Panc1 (cell line): ENCODE data around the gene ABCC8. TPM values are rescaled to one million over a fixed set of nuclear protein-coding genes. Genes with fewer than 3 reads are reported as not detected.

Experiments used
- ATAC-seq: fragments of 200-7000 bp; cut with Tn5 transposase; 2 replicates; pipeline ENCODE4 v1.9.1; 2020; ENCODE audit warnings: mild to moderate bottlenecking, moderate library complexity
- BruUV-seq: library from RNA; stranded (reverse); fragments of 400-500 nt; replicated peaks from 2 replicates; lab custom pipeline; 2021; lab: Mats Ljungman, UMichigan
- CTCF ChIA-PET: fragments of 300-600 bp; sonication (Branson Sonifier 250); formaldehyde crosslinking; loops from one replicate; lab custom pipeline; 2022; ENCODE audit warnings: antibody characterized with exemption; lab: Charles Lee
- POLR2A ChIA-PET: fragments of 300-600 bp; sonication (Branson Sonifier 250); formaldehyde crosslinking; loops from one replicate; lab custom pipeline; 2022; ENCODE audit warnings: antibody characterized with exemption; lab: Charles Lee
- DNase-seq: peaks from one replicate; pipeline ENCODE4 v3.0.0-alpha.2; 2010; ENCODE audit warnings: low read depth, low spot score
- H3K27ac ChIP-seq: 2 replicates; pipeline ENCODE4 v1.5.1; 2011; ENCODE audit warnings: mild to moderate bottlenecking, low read length, inconsistent platforms
- H3K27me3 ChIP-seq: fragments of 200-500 bp; sonication (Bioruptor generic); 2 replicates; pipeline ENCODE4 v1.6.0; 2014; ENCODE audit warnings: low read length, inconsistent platforms; ENCODE audit not compliant: control insufficient read depth, insufficient read depth
- H3K36me3 ChIP-seq: fragments of 200-500 bp; sonication (Bioruptor generic); 2 replicates; pipeline ENCODE4 v1.5.1; 2014; ENCODE audit warnings: inconsistent platforms, mild to moderate bottlenecking, low read length, moderate library complexity; ENCODE audit not compliant: control insufficient read depth, insufficient read depth
- H3K4me1 ChIP-seq: 2 replicates; pipeline ENCODE4 v1.5.1; 2011; ENCODE audit warnings: inconsistent platforms, mild to moderate bottlenecking, low read length, moderate library complexity; ENCODE audit not compliant: control insufficient read depth, insufficient read depth
- H3K4me3 ChIP-seq, 2 experiments: 2 replicates each; pipeline ENCODE4 v1.5.1; 2011 to 2012; ENCODE audit warnings: low read depth in 2 of 2, low read length in 2 of 2, mild to moderate bottlenecking in 2 of 2, inconsistent platforms in 1 of 2, moderate library complexity in 1 of 2
- H3K9me3 ChIP-seq: fragments of 200-500 bp; sonication (Bioruptor generic); 2 replicates; pipeline ENCODE4 v1.5.1; 2014; ENCODE audit warnings: low read depth, mild to moderate bottlenecking, inconsistent platforms, low read length, moderate library complexity; ENCODE audit not compliant: control insufficient read depth, insufficient read depth
- POLR2AphosphoS5 ChIP-seq: IDR thresholded peaks from 2 replicates; pipeline ENCODE4 v1.6.1; 2012; ENCODE audit warnings: mild to moderate bottlenecking, low read depth, low read length, moderate library complexity
- SIN3A ChIP-seq: IDR thresholded peaks from 2 replicates; pipeline ENCODE4 v1.6.1; 2012; ENCODE audit warnings: low read depth, mild to moderate bottlenecking, low read length, moderate library complexity, borderline replicate concordance; ENCODE audit not compliant: insufficient read depth
- TCF7L2 ChIP-seq: IDR thresholded peaks from 2 replicates; pipeline ENCODE4 v1.6.1; 2011; ENCODE audit warnings: mild to moderate bottlenecking, low read depth, low read length, inconsistent platforms
- in situ Hi-C: cut with HindIII; loops from 2 replicates; pipeline ENCODE4 v1.10.0; 2016; ENCODE audit warnings: low sequenced_read_pairs, low pct_unique_long_range_greater_than_20kb
- intact Hi-C: fragments of 100-400 bp; cut with micrococcal nuclease; formaldehyde crosslinking; loops from one replicate; pipeline ENCODE4 v1.10.0; 2022; ENCODE audit not compliant: unreplicated experiment
- total RNA-seq: library from RNA; stranded (reverse); gene quantifications from one replicate; pipeline ENCODE4 v1.2.1, GENCODE V29; 2021; ENCODE audit not compliant: unreplicated experiment
- TF ChIP-seq, protein P1 (sequence below): fragments of 450-650 bp; IDR thresholded peaks from 2 replicates; pipeline ENCODE4 v1.5.1; 2017; ENCODE audit warnings: mild to moderate bottlenecking
- TF ChIP-seq, protein P2 (sequence below), 2 experiments: IDR thresholded peaks; 2 replicates each; pipeline ENCODE4 v1.6.1; 2011 to 2012; ENCODE audit warnings: low read depth in 2 of 2, control low read depth in 1 of 2, low read length in 1 of 2, mild to moderate bottlenecking in 1 of 2, moderate library complexity in 1 of 2; ENCODE audit not compliant: insufficient read depth in 1 of 2

The ABCC8 gene
- total RNA-seq, 1 experiment from 2014 or later: 0.18 TPM

DNA sequence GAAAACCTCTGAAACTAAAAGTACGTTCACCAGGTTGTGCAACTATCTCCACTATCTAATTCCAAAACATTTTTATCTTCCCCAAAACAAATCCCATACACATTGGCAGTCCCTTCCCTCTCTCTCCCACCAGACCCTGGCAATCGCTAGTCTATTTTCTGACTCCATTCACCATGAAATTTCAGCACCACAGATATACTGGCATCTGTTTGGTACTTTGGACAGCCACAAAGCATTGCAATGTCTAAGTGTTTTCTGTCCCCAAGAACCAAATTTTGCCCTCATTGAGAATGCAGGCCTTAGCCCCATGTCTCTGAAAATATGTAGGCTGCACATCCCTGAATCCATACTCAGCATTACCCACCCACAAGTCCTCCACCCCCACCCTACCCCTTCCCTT is 60.2 kb downstream of the ABCC8 start:
- no peak overlapping the region for H3K27ac ChIP-seq
- H3K9me3 ChIP-seq: no peaks in the 10 kb centered on the region
- peaks cover 21% of the 10 kb centered on the region for H3K27me3 ChIP-seq
- in situ Hi-C loops: no loop called here
- intact Hi-C loops: no loop called here
- no peaks in the 10 kb centered on the region for H3K36me3 ChIP-seq
- CTCF ChIA-PET: no interaction called here
- no peak for ATAC-seq
- POLR2A ChIA-PET: no interaction called here
- H3K4me3 ChIP-seq: no peak overlapping the region
- no peak for TF ChIP-seq POLR2AphosphoS5
- TF ChIP-seq, protein P1, sequence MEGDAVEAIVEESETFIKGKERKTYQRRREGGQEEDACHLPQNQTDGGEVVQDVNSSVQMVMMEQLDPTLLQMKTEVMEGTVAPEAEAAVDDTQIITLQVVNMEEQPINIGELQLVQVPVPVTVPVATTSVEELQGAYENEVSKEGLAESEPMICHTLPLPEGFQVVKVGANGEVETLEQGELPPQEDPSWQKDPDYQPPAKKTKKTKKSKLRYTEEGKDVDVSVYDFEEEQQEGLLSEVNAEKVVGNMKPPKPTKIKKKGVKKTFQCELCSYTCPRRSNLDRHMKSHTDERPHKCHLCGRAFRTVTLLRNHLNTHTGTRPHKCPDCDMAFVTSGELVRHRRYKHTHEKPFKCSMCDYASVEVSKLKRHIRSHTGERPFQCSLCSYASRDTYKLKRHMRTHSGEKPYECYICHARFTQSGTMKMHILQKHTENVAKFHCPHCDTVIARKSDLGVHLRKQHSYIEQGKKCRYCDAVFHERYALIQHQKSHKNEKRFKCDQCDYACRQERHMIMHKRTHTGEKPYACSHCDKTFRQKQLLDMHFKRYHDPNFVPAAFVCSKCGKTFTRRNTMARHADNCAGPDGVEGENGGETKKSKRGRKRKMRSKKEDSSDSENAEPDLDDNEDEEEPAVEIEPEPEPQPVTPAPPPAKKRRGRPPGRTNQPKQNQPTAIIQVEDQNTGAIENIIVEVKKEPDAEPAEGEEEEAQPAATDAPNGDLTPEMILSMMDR: no peak
- TF ChIP-seq, protein P2, sequence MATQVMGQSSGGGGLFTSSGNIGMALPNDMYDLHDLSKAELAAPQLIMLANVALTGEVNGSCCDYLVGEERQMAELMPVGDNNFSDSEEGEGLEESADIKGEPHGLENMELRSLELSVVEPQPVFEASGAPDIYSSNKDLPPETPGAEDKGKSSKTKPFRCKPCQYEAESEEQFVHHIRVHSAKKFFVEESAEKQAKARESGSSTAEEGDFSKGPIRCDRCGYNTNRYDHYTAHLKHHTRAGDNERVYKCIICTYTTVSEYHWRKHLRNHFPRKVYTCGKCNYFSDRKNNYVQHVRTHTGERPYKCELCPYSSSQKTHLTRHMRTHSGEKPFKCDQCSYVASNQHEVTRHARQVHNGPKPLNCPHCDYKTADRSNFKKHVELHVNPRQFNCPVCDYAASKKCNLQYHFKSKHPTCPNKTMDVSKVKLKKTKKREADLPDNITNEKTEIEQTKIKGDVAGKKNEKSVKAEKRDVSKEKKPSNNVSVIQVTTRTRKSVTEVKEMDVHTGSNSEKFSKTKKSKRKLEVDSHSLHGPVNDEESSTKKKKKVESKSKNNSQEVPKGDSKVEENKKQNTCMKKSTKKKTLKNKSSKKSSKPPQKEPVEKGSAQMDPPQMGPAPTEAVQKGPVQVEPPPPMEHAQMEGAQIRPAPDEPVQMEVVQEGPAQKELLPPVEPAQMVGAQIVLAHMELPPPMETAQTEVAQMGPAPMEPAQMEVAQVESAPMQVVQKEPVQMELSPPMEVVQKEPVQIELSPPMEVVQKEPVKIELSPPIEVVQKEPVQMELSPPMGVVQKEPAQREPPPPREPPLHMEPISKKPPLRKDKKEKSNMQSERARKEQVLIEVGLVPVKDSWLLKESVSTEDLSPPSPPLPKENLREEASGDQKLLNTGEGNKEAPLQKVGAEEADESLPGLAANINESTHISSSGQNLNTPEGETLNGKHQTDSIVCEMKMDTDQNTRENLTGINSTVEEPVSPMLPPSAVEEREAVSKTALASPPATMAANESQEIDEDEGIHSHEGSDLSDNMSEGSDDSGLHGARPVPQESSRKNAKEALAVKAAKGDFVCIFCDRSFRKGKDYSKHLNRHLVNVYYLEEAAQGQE (IDR thresholded peaks at IDR 0.05; ENCODE audit: insufficient read depth in 1 of 2, low read depth in 2 of 2, low read length in 1 of 2): no peak
- no peak for TF ChIP-seq SIN3A
- TF ChIP-seq TCF7L2: no peak
- no peaks in the 10 kb centered on the region for H3K4me1 ChIP-seq
- no peak for DNase-seq
- no TSS peak for BruUV-seq

DNA sequence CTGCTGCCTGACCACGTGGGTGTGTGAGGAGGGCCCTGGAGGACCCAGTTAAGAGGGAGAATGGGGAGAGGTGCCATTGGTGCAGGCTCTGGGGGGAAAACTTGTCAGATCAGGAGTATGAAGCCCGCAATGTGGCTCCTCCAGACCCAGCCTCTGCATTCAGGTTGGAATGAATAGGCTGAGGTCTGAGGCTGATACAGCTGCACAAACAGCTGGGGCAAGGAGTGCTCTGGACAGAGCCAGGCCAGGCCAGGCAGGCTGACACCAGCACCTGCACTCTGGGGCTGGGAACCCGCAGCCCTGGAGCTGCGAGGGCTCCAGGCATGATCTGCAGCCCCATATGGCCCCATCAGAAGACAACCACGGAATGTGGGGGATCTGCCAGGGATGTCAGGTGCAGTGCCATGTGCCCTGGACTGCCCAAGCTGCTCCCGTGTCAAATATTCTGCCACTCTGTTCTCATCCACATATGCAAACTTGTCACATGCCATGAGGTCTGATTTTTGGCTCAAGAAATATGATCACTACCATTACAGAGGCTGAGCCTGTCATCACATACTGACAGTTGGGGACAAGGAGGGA is 61.0 kb downstream of the ABCC8 start:
- in situ Hi-C loops: no loop called here
- no TSS peak for BruUV-seq

More for the DNA sequence above, 61.0 kb downstream of the ABCC8 start:
- intact Hi-C loops: no loop called here
- CTCF ChIA-PET: no interaction called here
- TF ChIP-seq, protein P2 (IDR thresholded peaks at IDR 0.05; ENCODE audit: insufficient read depth in 1 of 2, low read depth in 2 of 2, low read length in 1 of 2): no peak
- TF ChIP-seq TCF7L2: no peak
- Histone ChIP-seq H3K9me3 (no peaks in the 10 kb centered on the region), H3K4me3 (no peak overlapping the region), H3K27ac (no peak overlapping the region), H3K27me3 (peaks cover 17% of the 10 kb centered on the region; the same call in 1 of the 2 replicates), H3K4me1 (no peaks in the 10 kb centered on the region), H3K36me3 (no peaks in the 10 kb centered on the region)
- no peak for DNase-seq
- POLR2A ChIA-PET: no interaction called here
- no peak for ATAC-seq
